K562 (cell line): ENCODE measurements around the gene ATAD2B. TPM values are rescaled to one million over a fixed set of nuclear protein-coding genes. Genes with fewer than 3 reads are reported as not detected.

Experiments used
- CCNT2 ChIP-seq: IDR thresholded peaks from 2 replicates; pipeline ENCODE4 v1.6.1; 2011; ENCODE audit warnings: borderline replicate concordance, low read depth, mild to moderate bottlenecking, moderate library complexity, mixed read lengths, low read length; ENCODE audit not compliant: insufficient read length; ENCODE audit errors: extremely low read depth
- CEBPG ChIP-seq, 3 experiments: fragments of 200-800 bp in 1 of 3; sonication (Bioruptor generic) in 1 of 3; sonication (generic) in 1 of 3; formaldehyde crosslinking in 1 of 3; IDR thresholded peaks in 2 of 3; conservative IDR thresholded peaks in 1 of 3; 2 replicates each; pipeline versions ENCODE4 v1.6.1 to v1.8.0; 2016 to 2022; ENCODE audit warnings: missing compliant biosample characterization in 2 of 3, missing genetic modification characterization in 2 of 3, mild to moderate bottlenecking in 1 of 3, missing genetic modification reagents in 1 of 3
- DEAF1 ChIP-seq: fragments of 450-650 bp; formaldehyde crosslinking; IDR thresholded peaks from 2 replicates; pipeline ENCODE4 v1.4.0; 2020; ENCODE audit warnings: mild to moderate bottlenecking, moderate library complexity
- EGR1 ChIP-seq: fragments of 450-650 bp; conservative IDR thresholded peaks from 2 replicates; pipeline ENCODE4 v1.6.1; 2017; ENCODE audit warnings: mild to moderate bottlenecking
- EP300 ChIP-seq: IDR thresholded peaks from 2 replicates; pipeline ENCODE4 v1.6.1; 2012; ENCODE audit warnings: low read length, improper control_type of control experiment
- ETS1 ChIP-seq: conservative IDR thresholded peaks from 2 replicates; pipeline ENCODE4 v1.6.1; 2011; ENCODE audit warnings: low read depth, mild to moderate bottlenecking, low read length; ENCODE audit not compliant: control insufficient read depth
- HMG20B ChIP-seq: fragments of 250-450 bp; sonication (Bioruptor Pico); IDR thresholded peaks from 2 replicates; pipeline ENCODE4 v1.5.0; 2021; ENCODE audit warnings: mild to moderate bottlenecking
- ILK ChIP-seq: fragments of 450-650 bp; IDR thresholded peaks from 2 replicates; pipeline ENCODE4 v1.6.1; 2016; ENCODE audit warnings: missing genetic modification characterization, low read depth, mild to moderate bottlenecking, missing compliant biosample characterization, moderate library complexity, borderline replicate concordance
- KLF10 ChIP-seq: fragments of 250-450 bp; sonication (Bioruptor Pico); IDR thresholded peaks from 2 replicates; pipeline ENCODE4 v1.6.1; 2021; ENCODE audit warnings: matching md5 sums
- PYGO2 ChIP-seq: fragments of 450-650 bp; IDR thresholded peaks from 2 replicates; pipeline ENCODE4 v1.6.1; 2016; ENCODE audit warnings: mild to moderate bottlenecking, missing genetic modification characterization, moderate library complexity, missing compliant biosample characterization
- SMARCC2 ChIP-seq: fragments of 450-650 bp; IDR thresholded peaks from 2 replicates; pipeline ENCODE4 v1.6.1; 2017; ENCODE audit warnings: antibody characterized with exemption, moderate library complexity, mild to moderate bottlenecking, low read depth
- SNAPC5 ChIP-seq: fragments of 250-450 bp; sonication (Bioruptor Pico); IDR thresholded peaks from 2 replicates; pipeline ENCODE4 v1.8.0; 2021; ENCODE audit warnings: moderate library complexity, mild to moderate bottlenecking, inconsistent platforms
- THRB ChIP-seq: fragments of 450-650 bp; formaldehyde crosslinking; conservative IDR thresholded peaks from 2 replicates; pipeline ENCODE4 v1.4.0; 2022; ENCODE audit warnings: mild to moderate bottlenecking, missing genetic modification characterization
- U2AF2 ChIP-seq: fragments of 200-400 bp; formaldehyde crosslinking; optimal IDR thresholded peaks from 2 replicates; pipeline ENCODE3; 2017; ENCODE audit warnings: low read depth, mild to moderate bottlenecking, low read length
- ZBTB1 ChIP-seq: sonication (generic); formaldehyde crosslinking; IDR thresholded peaks from 2 replicates; pipeline ENCODE4 v1.8.1; 2023; ENCODE audit warnings: missing genetic modification reagents, low read depth, mild to moderate bottlenecking, borderline replicate concordance
- ZC3H11A ChIP-seq: IDR thresholded peaks from 2 replicates; pipeline ENCODE4 v1.6.1; 2012; ENCODE audit warnings: low read depth, low read length, improper control_type of control experiment
- ZNF134 ChIP-seq: fragments of 250-450 bp; sonication (Bioruptor Pico); conservative IDR thresholded peaks from 2 replicates; pipeline ENCODE4 v1.4.0; 2020
- ZNF165 ChIP-seq: fragments of 250-450 bp; sonication (Bioruptor Pico); IDR thresholded peaks from 2 replicates; pipeline ENCODE4 v1.4.0; 2020; ENCODE audit warnings: borderline replicate concordance
- ZNF212 ChIP-seq: fragments of 450-650 bp; formaldehyde crosslinking; IDR thresholded peaks from 2 replicates; pipeline ENCODE4 v1.4.0; 2020; ENCODE audit warnings: mild to moderate bottlenecking
- ZNF41 ChIP-seq: fragments of 250-450 bp; sonication (Bioruptor Pico); conservative IDR thresholded peaks from 2 replicates; pipeline ENCODE4 v1.4.0; 2020; ENCODE audit warnings: mild to moderate bottlenecking
- ZNF695 ChIP-seq: fragments of 450-650 bp; formaldehyde crosslinking; IDR thresholded peaks from 2 replicates; pipeline ENCODE4 v1.4.0; 2020; ENCODE audit warnings: mild to moderate bottlenecking, moderate library complexity
- polyA plus RNA-seq, 8 experiments: library from polyadenylated mRNA; depleted of rRNA in 4 of 8; stranded (reverse) in 5 of 8; unstranded in 3 of 8; fragments of >200 nt; fragmentation: Nextera tagmentation in 2 of 8; fragmentation: Illumina TruSeq in 1 of 8; extraction: Ambion mirVana in 2 of 8; extraction: Trizol in 1 of 8; gene quantifications; 2 replicates each; pipeline versions ENCODE4 v1.2.1 to v1.2.3, GENCODE V29; 2011 to 2014; ENCODE audit warnings: inconsistent platforms in 1 of 8, missing spikeins in 1 of 8
- total RNA-seq, 7 experiments: library from RNA; depleted of rRNA in 6 of 7; stranded (reverse); fragments of >200 nt in 6 of 7; fragmentation: Illumina TruSeq in 2 of 7; extraction: Trizol in 2 of 7; gene quantifications; 2 replicates each; pipeline versions ENCODE4 v1.2.1 to v1.2.3, GENCODE V29; 2011 to 2021; ENCODE audit warnings: low replicate concordance in 1 of 7
- TF ChIP-seq, protein P1 (sequence below): fragments of 250-450 bp; sonication (Bioruptor Pico); IDR thresholded peaks from 2 replicates; pipeline ENCODE4 v1.4.0; 2020

ATAD2B gene
- total and polyA plus RNA-seq, 9 of the 15 experiments (the other 6 are each of a cell fraction or from before 2014, with no cell fraction given) = 3.2 to 21.6 (median 11.4) TPM

DNA sequence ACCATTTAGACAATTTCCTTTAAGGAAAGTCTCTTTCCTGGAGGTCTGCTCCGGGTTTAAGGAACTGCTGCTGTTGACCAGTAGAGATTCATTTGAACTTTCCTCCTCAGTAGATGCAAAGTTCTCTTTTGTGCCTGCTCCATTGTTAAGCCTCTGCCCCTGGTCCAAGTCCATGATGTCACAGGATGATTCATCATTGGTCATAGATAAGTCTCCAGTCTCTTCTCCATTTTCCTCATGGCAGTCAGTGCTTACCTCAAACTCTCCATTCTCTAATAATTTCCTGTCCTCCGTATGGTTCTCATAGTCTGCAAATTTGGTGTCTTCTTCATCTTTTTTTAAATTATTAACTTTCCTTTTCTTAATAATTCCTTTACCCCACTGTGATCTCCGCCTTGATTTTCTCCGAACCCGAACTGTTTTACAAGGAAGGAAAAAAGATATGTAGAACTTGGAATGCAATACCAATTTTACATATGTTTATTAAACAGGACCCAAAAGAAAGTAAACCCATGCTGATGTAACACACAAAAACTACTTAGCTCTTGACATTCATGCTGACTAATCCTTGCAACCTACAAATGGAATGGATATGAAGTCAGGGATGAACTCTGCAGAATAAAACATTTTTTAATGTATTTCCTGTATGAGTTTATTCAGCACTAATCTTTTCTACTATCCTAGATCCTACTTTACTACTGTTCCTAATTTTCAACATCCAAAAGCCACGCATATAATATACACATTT, 169.1 kb downstream of the ATAD2B start (continued):
- TF ChIP-seq, protein P1, sequence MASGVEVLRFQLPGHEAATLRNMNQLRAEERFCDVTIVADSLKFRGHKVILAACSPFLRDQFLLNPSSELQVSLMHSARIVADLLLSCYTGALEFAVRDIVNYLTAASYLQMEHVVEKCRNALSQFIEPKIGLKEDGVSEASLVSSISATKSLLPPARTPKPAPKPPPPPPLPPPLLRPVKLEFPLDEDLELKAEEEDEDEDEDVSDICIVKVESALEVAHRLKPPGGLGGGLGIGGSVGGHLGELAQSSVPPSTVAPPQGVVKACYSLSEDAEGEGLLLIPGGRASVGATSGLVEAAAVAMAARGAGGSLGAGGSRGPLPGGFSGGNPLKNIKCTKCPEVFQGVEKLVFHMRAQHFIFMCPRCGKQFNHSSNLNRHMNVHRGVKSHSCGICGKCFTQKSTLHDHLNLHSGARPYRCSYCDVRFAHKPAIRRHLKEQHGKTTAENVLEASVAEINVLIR (CRISPR knock-in tag) = peak; percentile 39; the same call in 1 of the 2 replicates
- TF ChIP-seq SNAPC5 (CRISPR knock-in tag) (no peak), CCNT2 (no peak), SMARCC2 (peak; percentile 35; the same call in 1 of the 2 replicates), HMG20B (CRISPR knock-in tag) (no peak), ILK (tag) (no peak), ZNF695 (CRISPR knock-in tag) (no peak), EP300 (no peak), ZNF41 (no peak), ZNF165 (CRISPR knock-in tag) (no peak), ETS1 (no peak), U2AF2 (no peak), THRB (CRISPR knock-in tag) (no peak), ZBTB1 (CRISPR knock-in tag) (no peak), CEBPG (CRISPR knock-in tag; IDR thresholded peaks at IDR 0.05) (no peak), CEBPG (tag; conservative IDR thresholded peaks at IDR 0.05 in 1 of 2, IDR thresholded peaks at IDR 0.05 in 1 of 2) (peak in 1 of 2 experiments; percentile 69; a peak in 2 of 4 replicates), DEAF1 (CRISPR knock-in tag) (no peak), ZC3H11A (no peak), ZNF134 (CRISPR knock-in tag) (no peak), EGR1 (no peak), ZNF212 (CRISPR knock-in tag) (no peak), PYGO2 (tag) (no peak), KLF10 (CRISPR knock-in tag) (no peak)
